GM12892 (cell line): ENCODE data around the gene IFFO2.

ENCODE experiments used
- POLR2A ChIP-seq: IDR thresholded peaks from 2 replicates; pipeline ENCODE4 v1.6.1; 2011; ENCODE audit warnings: low read depth, low read length, control low read depth
- POLR2AphosphoS5 ChIP-seq: IDR thresholded peaks from 2 replicates; pipeline ENCODE4 v1.6.1; 2011; ENCODE audit warnings: low read depth, low read length, control low read depth

- TF ChIP-seq POLR2AphosphoS5: no peak
- no peak for TF ChIP-seq POLR2A
Observed at GRCh38 chr1:18866846-18867245, 89.6 kb downstream of the IFFO2 start.
